Thoracic aorta (tissue), 2 donors: ENCODE measurements around the gene NPLOC4. TPM values are rescaled to one million over a fixed set of nuclear protein-coding genes. Genes with fewer than 3 reads are reported as not detected.
A peak's percentile ranks its signal among the peaks of the same experiment; 100 is the strongest.

Experiments
- ATAC-seq: fragments of 150-250 bp; one replicate; pipeline ENCODE4 v1.8.0; 2017; ENCODE audit warnings: low read depth; ENCODE audit not compliant: insufficient number of reproducible peaks, low FRiP score
- DNase-seq: peaks from one replicate; pipeline ENCODE4 v3.0.0-alpha.2; 2020; ENCODE audit warnings: low spot score
- H3K27ac ChIP-seq, 2 donors: fragments of 200-600 bp; sonication (generic); 1 replicate in 1 of 2; 2 replicates in 1 of 2; pipeline ENCODE4 v1.5.1; 2016; ENCODE audit warnings: mild to moderate bottlenecking in 2 of 2, moderate library complexity in 2 of 2
- H3K27me3 ChIP-seq: fragments of 200-600 bp; sonication (generic); replicated peaks from 2 replicates; pipeline ENCODE4 v1.6.0; 2016; ENCODE audit warnings: mild to moderate bottlenecking; ENCODE audit not compliant: insufficient read depth
- H3K36me3 ChIP-seq: fragments of 200-600 bp; sonication (generic); one replicate; pipeline ENCODE4 v1.5.1; 2016
- H3K4me1 ChIP-seq, 2 donors: fragments of 200-600 bp; sonication (generic); 1 replicate in 1 of 2; 2 replicates in 1 of 2; pipeline versions ENCODE4 v1.5.1 to v1.6.0; 2016; ENCODE audit warnings: low read depth in 2 of 2, mild to moderate bottlenecking in 1 of 2; ENCODE audit not compliant: control insufficient read depth in 1 of 2
- H3K4me3 ChIP-seq: fragments of 200-600 bp; sonication (generic); 2 replicates; pipeline ENCODE4 v1.5.1; 2016; ENCODE audit warnings: mild to moderate bottlenecking
- H3K9me3 ChIP-seq: fragments of 200-600 bp; sonication (generic); 2 replicates; pipeline ENCODE4 v1.5.1; 2016
- total RNA-seq, 2 donors: library from RNA; depleted of rRNA; stranded (reverse); fragments of >200 nt; gene quantifications; one replicate each; pipeline versions ENCODE4 v1.1.0 to v1.2.3, GENCODE V29; 2016
- TF ChIP-seq, protein P1 (sequence below): fragments of 200-600 bp; sonication (generic); IDR thresholded peaks from one replicate; pipeline ENCODE4 v1.5.1; 2019; ENCODE audit warnings: antibody characterized with exemption

Gene NPLOC4
- total RNA-seq, 2 donors from 2014 or later = 77.3 to 105 TPM

DNA sequence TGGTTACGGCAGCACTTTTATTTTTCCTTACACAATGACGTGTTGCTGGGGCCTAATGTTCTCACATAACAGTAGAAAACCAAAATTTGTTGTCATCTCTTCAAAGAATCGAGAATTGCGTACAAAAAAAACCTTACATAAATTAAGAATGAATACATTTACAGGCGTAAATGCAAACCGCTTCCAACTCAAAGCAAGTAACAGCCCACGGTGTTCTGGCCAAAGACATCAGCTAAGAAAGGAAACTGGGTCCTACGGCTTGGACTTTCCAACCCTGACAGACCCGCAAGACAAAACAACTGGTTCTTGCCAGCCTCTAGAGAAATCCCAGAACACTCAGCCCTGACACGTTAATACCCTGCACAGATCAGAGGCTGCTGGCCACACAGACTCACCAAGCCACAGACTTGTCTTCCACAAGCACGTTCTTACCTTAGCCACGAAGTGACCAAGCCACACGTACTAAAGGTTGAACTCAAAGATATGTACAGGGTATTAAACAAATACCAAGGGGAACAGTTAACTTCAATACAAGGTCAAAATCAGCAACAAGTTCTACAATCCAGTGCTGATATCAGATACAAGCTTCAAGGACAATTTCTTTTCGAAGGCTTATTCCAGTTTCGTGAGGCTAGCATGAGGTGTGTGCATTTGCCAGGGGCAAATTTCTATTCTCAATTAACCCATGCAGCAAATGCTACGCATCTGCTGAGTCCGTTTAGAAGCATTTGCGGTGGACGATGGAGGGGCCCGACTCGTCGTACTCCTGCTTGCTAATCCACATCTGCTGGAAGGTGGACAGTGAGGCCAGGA, 126.7 kb downstream of the NPLOC4 start:
- no peak for ATAC-seq
- H3K4me1 ChIP-seq = peaks cover 3 to 4% of the 10 kb centered on the region in 2 donors
- no peak for DNase-seq

DNA sequence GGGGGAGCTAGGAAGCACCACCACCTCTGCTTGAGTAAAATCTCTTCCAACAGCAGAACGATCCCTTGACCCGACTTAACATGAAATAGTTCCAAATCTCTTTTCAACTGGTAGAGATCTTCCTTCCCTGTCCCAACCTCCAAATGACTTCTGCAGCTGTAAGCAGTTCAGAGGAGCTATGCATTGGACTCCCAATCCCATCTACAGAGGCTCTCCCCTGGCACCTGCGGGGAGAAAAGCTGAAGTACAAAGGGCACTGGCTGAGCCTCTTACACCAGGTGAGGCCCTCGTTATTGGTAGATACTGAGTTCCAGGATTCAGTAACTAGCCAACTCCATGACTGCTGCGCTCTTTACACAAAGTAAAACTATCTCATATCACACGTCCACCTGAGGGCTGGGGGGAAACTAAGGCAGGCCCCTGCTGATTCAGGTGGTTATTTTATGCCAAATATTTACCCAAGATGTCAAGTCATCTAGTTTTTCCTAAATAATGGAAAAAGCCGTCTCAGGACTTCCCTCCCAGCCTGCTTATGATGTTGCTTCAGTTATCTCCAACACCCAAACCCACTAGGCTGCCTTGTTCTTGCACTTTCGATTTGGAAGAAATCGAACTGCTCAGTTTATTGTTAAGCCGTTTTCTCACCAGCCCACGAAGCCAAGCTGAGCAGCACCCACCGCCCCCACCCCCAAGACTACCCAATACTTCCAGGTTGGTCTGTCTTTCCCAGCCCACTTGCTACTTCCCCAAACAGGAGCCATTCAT, 127.5 kb downstream of the NPLOC4 start:
- no peaks in the 10 kb centered on the region for H3K9me3 ChIP-seq
- H3K27ac ChIP-seq = peak overlapping the region; percentile 90 to 93
- peaks cover 39% of the 10 kb centered on the region for H3K36me3 ChIP-seq
- H3K4me3 ChIP-seq = peak overlapping the region; percentile 99
- TF ChIP-seq, protein P1, sequence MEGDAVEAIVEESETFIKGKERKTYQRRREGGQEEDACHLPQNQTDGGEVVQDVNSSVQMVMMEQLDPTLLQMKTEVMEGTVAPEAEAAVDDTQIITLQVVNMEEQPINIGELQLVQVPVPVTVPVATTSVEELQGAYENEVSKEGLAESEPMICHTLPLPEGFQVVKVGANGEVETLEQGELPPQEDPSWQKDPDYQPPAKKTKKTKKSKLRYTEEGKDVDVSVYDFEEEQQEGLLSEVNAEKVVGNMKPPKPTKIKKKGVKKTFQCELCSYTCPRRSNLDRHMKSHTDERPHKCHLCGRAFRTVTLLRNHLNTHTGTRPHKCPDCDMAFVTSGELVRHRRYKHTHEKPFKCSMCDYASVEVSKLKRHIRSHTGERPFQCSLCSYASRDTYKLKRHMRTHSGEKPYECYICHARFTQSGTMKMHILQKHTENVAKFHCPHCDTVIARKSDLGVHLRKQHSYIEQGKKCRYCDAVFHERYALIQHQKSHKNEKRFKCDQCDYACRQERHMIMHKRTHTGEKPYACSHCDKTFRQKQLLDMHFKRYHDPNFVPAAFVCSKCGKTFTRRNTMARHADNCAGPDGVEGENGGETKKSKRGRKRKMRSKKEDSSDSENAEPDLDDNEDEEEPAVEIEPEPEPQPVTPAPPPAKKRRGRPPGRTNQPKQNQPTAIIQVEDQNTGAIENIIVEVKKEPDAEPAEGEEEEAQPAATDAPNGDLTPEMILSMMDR = no peak
- peaks cover 3 to 4% of the 10 kb centered on the region in 2 donors for H3K4me1 ChIP-seq
- DNase-seq (no peak), ATAC-seq (no peak)
- no peaks in the 10 kb centered on the region for H3K27me3 ChIP-seq

More for the DNA sequence above, 126.7 kb downstream of the NPLOC4 start:
- peak overlapping the region; percentile 99 for H3K4me3 ChIP-seq
- no peaks in the 10 kb centered on the region for H3K9me3 ChIP-seq
- no peaks in the 10 kb centered on the region for H3K27me3 ChIP-seq
- H3K36me3 ChIP-seq = peaks cover 39% of the 10 kb centered on the region
- peak overlapping the region; percentile 90 to 93 for H3K27ac ChIP-seq
- TF ChIP-seq, protein P1 = no peak

DNA sequence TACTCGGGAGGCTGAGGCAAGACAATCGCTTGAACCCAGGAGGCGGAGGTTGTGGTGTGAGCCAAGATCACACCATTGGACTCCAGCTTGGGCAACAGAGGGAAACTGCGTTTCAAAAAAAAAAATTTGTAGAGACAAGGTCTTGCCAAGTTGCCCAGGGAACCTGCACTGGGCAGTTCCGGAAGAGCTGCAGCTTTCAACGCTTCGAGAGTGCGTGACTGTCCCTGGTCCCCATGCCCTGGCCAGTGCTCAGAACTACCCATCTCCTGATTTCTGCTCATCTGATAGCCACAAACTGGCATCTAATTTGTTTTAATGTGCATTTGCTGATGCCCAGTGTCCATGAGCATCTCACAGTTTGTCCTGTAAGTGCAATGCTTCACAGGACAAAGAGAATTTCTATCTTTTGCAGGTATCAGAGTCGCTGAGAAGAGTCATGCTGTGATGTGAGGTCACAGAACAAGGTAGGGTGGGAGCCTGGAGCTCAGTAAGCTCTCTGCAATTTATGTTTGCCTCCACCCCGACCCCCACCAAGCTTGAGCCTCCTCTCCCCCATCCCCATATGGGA, 128.2 kb downstream of the NPLOC4 start:
- Histone ChIP-seq H3K36me3 (peaks cover 39% of the 10 kb centered on the region), H3K27me3 (no peaks in the 10 kb centered on the region), H3K9me3 (no peaks in the 10 kb centered on the region), H3K27ac (peak overlapping the region in 1 of 2 donors; percentile 90), H3K4me1 (peaks cover 3 to 4% of the 10 kb centered on the region in 2 donors), H3K4me3 (peak overlapping the region; percentile 99)
- TF ChIP-seq, protein P1 = no peak
- DNase-seq (no peak), ATAC-seq (no peak)

Other genes with a start within 250 kb of the NPLOC4 start
- 10 to 100 TPM; 41.2 to 69.6 TPM for gene BAHCC1, start 241.7 kb downstream of the NPLOC4 start, total RNA-seq
- 1,000 to 10,000 TPM; 4,421 to 4,935 TPM for gene ACTG1, start 124.3 kb downstream of the NPLOC4 start, total RNA-seq
- gene FSCN2, start 108.7 kb downstream of the NPLOC4 start, total RNA-seq = 1 to 10 TPM; 4.2 to 9.2 TPM
- 10 to 100 TPM; 43.2 to 57.9 TPM for gene FAAP100, start 84.8 kb downstream of the NPLOC4 start, total RNA-seq
- gene TSPAN10, start 84 bp upstream of the NPLOC4 start, total RNA-seq = under 1 TPM in 1 of 2 donors, not detected in 1; 0.27 TPM
- gene PDE6G, start 19.4 kb upstream of the NPLOC4 start, total RNA-seq = not detected
- gene OXLD1, start 29.5 kb upstream of the NPLOC4 start, total RNA-seq = 10 to 100 TPM; 13.7 to 33.6 TPM
- 10 to 100 TPM in 1 of 2 donors, 1 to 10 TPM in 1; 7.3 to 10.8 TPM for gene CCDC137, start 29.6 kb upstream of the NPLOC4 start, total RNA-seq
- 10 to 100 TPM; 34.4 to 40.7 TPM for gene ARL16, start 46.7 kb upstream of the NPLOC4 start, total RNA-seq
- gene HGS, start 46.9 kb upstream of the NPLOC4 start, total RNA-seq = 100 to 1,000 TPM in 1 of 2 donors, 10 to 100 TPM in 1; 93.8 to 108 TPM
- 10 to 100 TPM; 19.8 to 33.4 TPM for gene MRPL12, start 66.3 kb upstream of the NPLOC4 start, total RNA-seq
- gene SLC25A10, start 75.2 kb upstream of the NPLOC4 start, total RNA-seq = 1 to 10 TPM; 2.2 to 4.7 TPM
- gene GCGR, start 167.0 kb upstream of the NPLOC4 start, total RNA-seq = not detected
- gene MCRIP1, start 196.2 kb upstream of the NPLOC4 start, total RNA-seq = 100 to 1,000 TPM in 1 of 2 donors, 10 to 100 TPM in 1; 57.5 to 116 TPM
- gene PPP1R27, start 197.9 kb upstream of the NPLOC4 start, total RNA-seq = not detected
- 100 to 1,000 TPM; 515 to 655 TPM for gene P4HB, start 223.4 kb upstream of the NPLOC4 start, total RNA-seq
- gene ARHGDIA, start 234.2 kb upstream of the NPLOC4 start, total RNA-seq = 100 to 1,000 TPM; 206 to 324 TPM